Ovary (tissue), 1 donor: ENCODE results near the gene SUGCT.

ENCODE experiments used
- EP300 ChIP-seq: sonication (generic); formaldehyde crosslinking; IDR thresholded peaks from one replicate; pipeline ENCODE4 v1.6.1; 2017; ENCODE audit warnings: antibody characterized with exemption
- POLR2A ChIP-seq: fragments of 450-650 bp; IDR thresholded peaks from one replicate; pipeline ENCODE4 v1.6.1; 2017; ENCODE audit warnings: antibody characterized with exemption, mild to moderate bottlenecking, moderate library complexity

DNA sequence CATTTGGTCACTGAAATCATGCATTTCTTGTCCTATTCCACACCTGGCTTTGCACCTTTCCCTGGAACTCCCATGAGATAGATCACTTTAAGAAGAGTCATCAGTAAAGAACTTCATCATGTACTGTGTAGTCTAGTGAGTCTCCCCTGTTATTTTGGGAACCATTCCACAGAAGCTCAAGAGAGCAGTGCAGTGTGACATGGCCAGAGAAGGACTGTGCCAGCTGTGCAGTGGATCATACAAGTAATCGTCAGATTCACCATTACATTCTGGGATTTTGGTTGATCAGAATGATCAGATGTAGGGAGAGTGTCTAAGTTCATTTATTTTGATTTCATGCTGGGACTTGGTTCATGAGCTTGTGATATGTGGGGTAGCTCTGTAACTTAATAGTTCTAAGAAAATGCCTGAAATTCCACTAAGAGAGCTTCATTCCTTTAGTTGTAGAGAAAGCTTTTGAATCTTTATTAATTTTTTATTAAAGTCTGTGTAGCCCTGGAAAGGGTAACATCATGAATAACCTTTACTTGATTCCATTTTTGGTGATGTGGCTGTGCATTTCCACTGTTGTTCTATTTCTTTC, 166.8 kb downstream of the SUGCT start:
- TF ChIP-seq EP300, result no peak
- no peak for TF ChIP-seq POLR2A
